Immature natural killer cell (primary cell): ENCODE measurements around the gene LRRC56. TPM values are rescaled to one million over a fixed set of nuclear protein-coding genes. Genes with fewer than 3 reads are reported as not detected.
A peak's percentile ranks its signal among the peaks of the same experiment; 100 is the strongest.
"Not testable (repeated sequence)": the region's sequence is repeated elsewhere in the genome, so short reads cannot be mapped to it uniquely, and the experiment has no call there.

ENCODE experiments used
- DNase-seq, 3 donors: peaks; one replicate each; pipeline ENCODE4 v3.0.0; 2022; ENCODE audit warnings: mixed read lengths in 1 of 3
- H3K27ac Mint-ChIP-seq, 6 donors: one replicate each; pipeline ENCODE4 v1.8.0; 2020; ENCODE audit warnings: mixed read lengths in 6 of 6, mild to moderate bottlenecking in 5 of 6, inconsistent platforms in 4 of 6, moderate library complexity in 3 of 6
- H3K27me3 Mint-ChIP-seq, 3 donors: one replicate each; pipeline ENCODE4 v1.8.0; 2020 to 2021; ENCODE audit warnings: low read depth in 3 of 3, mild to moderate bottlenecking in 3 of 3, mixed read lengths in 3 of 3, moderate library complexity in 3 of 3, inconsistent platforms in 1 of 3
- H3K36me3 Mint-ChIP-seq, 3 donors: one replicate each; pipeline ENCODE4 v1.8.0; 2020; ENCODE audit warnings: mixed read lengths in 3 of 3, inconsistent platforms in 2 of 3, mild to moderate bottlenecking in 2 of 3
- H3K4me1 Mint-ChIP-seq, 2 donors: one replicate each; pipeline ENCODE4 v1.8.0; 2020; ENCODE audit warnings: inconsistent platforms in 2 of 2, mild to moderate bottlenecking in 2 of 2, mixed read lengths in 2 of 2, moderate library complexity in 1 of 2
- H3K4me3 Mint-ChIP-seq, 5 donors: one replicate each; pipeline ENCODE4 v1.8.0; 2020; ENCODE audit warnings: mild to moderate bottlenecking in 5 of 5, mixed read lengths in 5 of 5, inconsistent platforms in 3 of 5, moderate library complexity in 3 of 5
- H3K9me3 Mint-ChIP-seq, 6 donors: one replicate each; pipeline ENCODE4 v1.8.0; 2020; ENCODE audit warnings: mild to moderate bottlenecking in 6 of 6, mixed read lengths in 6 of 6, inconsistent platforms in 4 of 6, moderate library complexity in 3 of 6
- polyA plus RNA-seq, 3 donors: library from polyadenylated mRNA; unstranded; fragments of 300-500 nt; fragmentation: Illumina TruSeq; gene quantifications; one replicate each; pipeline ENCODE4 v1.2.3, GENCODE V29; 2021

LRRC56 gene
- polyA plus RNA-seq, 3 donors from 2014 or later, result 0.27 to 0.89 TPM; not detected in 1

DNA sequence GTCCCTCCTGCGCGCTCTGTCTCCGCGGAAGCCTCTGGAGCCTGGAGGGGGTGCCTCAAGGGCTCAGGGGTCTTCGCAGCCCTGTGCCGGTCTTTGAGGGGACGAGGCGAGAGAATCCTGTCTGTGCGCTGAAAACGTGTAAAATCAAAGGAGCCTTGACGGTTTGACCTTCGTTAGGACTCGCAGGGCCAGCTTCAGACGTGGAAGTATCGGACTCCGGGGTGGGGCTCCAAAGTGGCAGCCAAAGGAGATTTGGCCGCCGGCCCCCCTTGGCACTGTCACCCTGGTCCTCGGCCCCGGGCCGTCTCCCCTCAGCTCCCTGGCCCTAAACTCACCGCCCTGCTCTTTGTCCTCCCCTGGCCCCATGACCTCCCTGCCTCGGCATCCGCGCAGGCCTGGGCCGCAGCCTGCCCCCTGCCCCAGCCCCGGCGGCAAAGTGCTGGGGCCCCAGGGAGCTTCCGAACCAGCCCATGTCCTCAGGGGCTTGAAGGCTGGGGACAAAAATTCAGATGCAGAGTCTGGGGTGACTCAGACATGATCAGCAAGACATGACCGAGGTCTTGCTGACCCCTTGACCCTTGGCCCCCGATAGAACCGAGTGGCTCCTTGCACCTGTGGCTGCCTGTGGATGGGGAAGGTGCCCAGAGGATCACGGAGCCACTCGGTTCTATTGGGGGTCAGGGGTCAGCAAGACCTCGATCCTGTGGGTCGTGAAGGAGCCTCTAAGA, 32.0 kb downstream of the LRRC56 start:
- Mint-ChIP-seq H3K27me3 (peaks cover 0 to 5% (median 3%) of the 10 kb centered on the region in 3 donors), H3K4me3 (peak overlapping the region; percentile 74 to 79 (median 78)), H3K9me3 (no peaks in the 10 kb centered on the region), H3K36me3 (no peaks in the 10 kb centered on the region), H3K27ac (peak overlapping the region in 2 of 6 donors; percentile 40 to 72), H3K4me1 (peaks cover 0 to 5% of the 10 kb centered on the region in 2 donors)
- DNase-seq, result no peak

DNA sequence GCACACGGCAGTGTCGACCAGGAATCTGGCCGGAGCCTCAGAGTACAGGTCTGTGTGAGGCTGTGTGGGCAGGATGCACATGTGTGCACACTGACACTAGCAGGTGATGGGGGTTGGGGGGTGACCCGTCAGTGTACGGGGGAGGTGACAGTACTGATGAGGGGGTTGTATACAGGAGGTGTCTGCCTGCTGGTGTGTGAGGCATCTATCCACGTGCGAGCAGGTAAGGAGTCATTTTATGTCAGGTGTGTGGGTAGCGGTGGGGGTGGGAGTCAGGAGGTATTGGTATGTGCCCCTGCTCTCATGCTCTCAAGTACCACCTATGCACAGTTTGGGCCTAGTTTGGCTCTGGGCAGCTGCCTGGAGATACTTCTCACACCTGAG, 34.5 kb downstream of the LRRC56 start:
- Mint-ChIP-seq H3K4me1 (peaks cover 6 to 9% of the 10 kb centered on the region in 2 donors), H3K27ac (no peak overlapping the region), H3K4me3 (no peak overlapping the region), H3K36me3 (no peaks in the 10 kb centered on the region), H3K9me3 (no peaks in the 10 kb centered on the region), H3K27me3 (peaks cover 9 to 15% (median 11%) of the 10 kb centered on the region in 3 donors)
- no peak for DNase-seq

DNA sequence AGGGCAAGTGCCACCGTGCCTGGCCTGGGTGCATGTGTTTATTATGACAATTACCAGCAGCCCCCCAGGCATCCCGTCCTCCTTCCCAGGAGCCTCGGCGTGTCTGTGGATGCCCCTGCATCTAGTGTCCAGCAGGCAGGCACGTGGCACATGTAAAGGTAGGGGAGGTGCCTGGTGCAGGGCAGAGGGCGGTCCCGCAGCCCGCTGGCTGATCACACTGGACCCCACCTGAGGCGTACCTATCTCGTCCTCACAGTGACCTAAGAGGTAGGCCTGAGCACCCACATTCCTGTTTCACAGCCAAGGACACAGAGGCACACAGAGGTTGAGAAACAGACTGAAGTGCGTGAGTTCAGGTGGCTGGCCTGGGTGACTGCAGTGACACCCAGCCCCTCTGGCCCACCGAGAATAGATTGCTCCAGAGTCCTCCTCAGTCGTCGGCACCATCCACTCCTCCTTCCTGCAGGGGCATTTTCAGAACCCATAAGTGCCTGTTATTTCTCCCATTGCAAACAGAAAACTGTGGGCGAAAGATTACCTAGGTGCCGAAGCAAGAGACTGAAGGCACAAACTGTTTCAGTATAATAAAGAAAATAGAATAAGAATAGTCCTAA, 35.9 kb downstream of the LRRC56 start:
- H3K27ac Mint-ChIP-seq, result no peak overlapping the region
- peaks cover 11 to 22% (median 11%) of the 10 kb centered on the region in 3 donors for H3K27me3 Mint-ChIP-seq
- no peaks in the 10 kb centered on the region for H3K9me3 Mint-ChIP-seq
- no peak for DNase-seq
- H3K36me3 Mint-ChIP-seq, result no peaks in the 10 kb centered on the region
- peaks cover 19 to 20% of the 10 kb centered on the region in 2 donors for H3K4me1 Mint-ChIP-seq
- no peak overlapping the region for H3K4me3 Mint-ChIP-seq

DNA sequence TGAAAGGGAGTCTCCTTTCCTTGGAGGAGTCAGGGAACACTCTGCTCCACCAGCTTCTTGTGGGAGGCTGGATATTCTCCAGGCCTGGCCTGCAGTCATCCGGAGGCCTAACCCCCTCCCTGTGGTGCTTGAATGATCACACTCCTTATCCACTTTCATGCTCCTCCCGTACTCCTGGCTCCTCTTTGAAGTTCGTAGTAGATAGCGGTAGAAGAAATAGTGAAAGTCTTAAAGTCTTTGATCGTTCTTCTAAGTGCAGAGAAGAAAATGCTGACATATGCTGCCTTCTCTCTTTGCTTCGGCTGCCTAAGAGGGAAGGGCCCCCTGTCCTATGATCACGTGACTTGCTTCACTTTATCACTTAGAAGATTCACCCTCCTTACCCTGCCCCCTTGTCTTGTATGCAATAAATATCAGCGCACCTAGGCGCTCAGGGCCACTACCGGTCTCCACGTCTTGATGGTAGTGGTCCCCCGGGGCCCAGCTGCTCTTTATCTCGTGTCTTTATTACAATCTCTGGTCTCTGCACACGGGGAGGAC, 36.8 kb downstream of the LRRC56 start:
- not testable (repeated sequence) for H3K36me3 Mint-ChIP-seq, H3K9me3 Mint-ChIP-seq, DNase-seq, H3K27ac Mint-ChIP-seq
- Mint-ChIP-seq H3K27me3 (peaks cover 11 to 26% (median 11%) of the 10 kb centered on the region in 3 donors), H3K4me1 (peaks cover 24 to 28% of the 10 kb centered on the region in 2 donors), H3K4me3 (peak overlapping the region in 3 of 5 donors; percentile 34 to 90 (median 78))

DNA sequence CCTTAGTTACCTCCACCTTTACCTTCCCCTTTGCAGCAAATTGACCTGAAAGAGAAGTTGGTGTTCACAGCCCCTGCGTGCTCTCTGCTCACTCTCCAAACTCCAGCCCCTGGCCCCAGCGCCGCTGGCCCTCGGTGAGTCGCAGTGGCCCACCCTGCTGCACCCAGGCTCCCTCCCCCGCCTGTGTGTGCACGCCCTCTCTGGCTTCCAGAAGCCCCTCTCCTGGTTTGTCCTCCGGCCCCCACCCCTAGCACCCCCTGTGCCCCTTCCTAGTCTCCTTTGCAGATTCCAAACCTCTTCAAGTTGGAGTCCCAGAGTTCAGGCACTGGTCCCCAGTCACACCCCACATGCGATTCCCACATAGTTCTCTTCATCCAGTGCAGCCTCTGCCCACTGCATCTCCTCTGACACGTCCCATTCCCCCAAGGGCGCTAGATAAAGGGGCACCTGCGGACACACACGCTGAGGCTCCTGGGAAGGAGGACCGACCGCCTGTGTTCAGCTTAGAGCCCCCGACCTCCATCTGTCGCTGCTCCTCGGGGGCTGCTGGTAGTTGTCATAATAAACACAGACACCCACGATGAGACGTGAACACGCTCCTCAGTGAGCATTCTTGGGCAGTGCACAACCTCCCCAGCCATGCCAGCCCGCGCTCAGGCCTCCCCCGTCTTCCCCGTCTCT, 37.4 kb downstream of the LRRC56 start:
- Mint-ChIP-seq H3K9me3 (no peaks in the 10 kb centered on the region), H3K4me1 (peaks cover 31 to 34% of the 10 kb centered on the region in 2 donors), H3K4me3 (peak overlapping the region; percentile 78 to 90 (median 85)), H3K27me3 (peaks cover 11 to 26% (median 11%) of the 10 kb centered on the region in 3 donors), H3K27ac (peak overlapping the region in 4 of 6 donors; percentile 55 to 90 (median 86)), H3K36me3 (no peaks in the 10 kb centered on the region)
- DNase-seq, result no peak

DNA sequence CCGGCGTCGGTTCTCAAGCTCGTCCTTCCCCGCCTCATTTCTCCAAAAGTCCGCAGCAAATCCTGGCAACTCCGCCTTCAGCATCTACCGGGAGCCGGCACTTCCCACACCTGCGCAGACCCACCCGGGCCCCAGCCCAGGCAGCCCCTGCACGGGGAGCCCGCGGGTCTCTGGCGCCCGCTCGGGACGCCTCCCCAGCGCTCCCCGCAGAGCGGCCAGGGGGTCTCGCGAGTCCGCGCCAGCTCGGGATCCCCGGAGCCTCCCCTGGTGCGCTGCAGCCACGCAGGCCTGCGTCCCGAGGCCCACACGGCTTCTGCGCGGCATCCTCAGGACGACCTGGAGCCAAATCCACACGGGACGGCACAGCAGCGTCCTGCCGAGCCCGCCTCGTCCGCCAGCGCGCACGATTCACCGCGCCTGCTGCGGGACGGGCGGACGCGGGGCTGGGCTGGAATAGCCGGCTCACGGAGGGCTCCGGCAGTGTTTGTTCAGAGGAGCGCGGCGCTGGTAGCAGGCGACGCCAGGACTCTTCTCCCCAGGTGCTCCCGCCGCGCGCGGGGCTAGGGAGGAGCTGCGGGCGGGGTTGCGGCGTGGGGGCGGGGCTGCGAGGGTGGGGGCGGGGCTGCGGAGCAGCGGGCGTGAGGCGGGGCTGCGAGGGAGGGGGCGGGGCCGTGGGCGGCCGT, 38.1 kb downstream of the LRRC56 start:
- H3K9me3 Mint-ChIP-seq, result no peaks in the 10 kb centered on the region
- peak overlapping the region in 5 of 6 donors; percentile 55 to 96 (median 89) for H3K27ac Mint-ChIP-seq
- peaks cover 37 to 39% of the 10 kb centered on the region in 2 donors for H3K4me1 Mint-ChIP-seq
- H3K27me3 Mint-ChIP-seq, result peaks cover 11 to 26% (median 11%) of the 10 kb centered on the region in 3 donors
- no peak for DNase-seq
- no peaks in the 10 kb centered on the region for H3K36me3 Mint-ChIP-seq
- H3K4me3 Mint-ChIP-seq, result peak overlapping the region; percentile 78 to 90 (median 85)

DNA sequence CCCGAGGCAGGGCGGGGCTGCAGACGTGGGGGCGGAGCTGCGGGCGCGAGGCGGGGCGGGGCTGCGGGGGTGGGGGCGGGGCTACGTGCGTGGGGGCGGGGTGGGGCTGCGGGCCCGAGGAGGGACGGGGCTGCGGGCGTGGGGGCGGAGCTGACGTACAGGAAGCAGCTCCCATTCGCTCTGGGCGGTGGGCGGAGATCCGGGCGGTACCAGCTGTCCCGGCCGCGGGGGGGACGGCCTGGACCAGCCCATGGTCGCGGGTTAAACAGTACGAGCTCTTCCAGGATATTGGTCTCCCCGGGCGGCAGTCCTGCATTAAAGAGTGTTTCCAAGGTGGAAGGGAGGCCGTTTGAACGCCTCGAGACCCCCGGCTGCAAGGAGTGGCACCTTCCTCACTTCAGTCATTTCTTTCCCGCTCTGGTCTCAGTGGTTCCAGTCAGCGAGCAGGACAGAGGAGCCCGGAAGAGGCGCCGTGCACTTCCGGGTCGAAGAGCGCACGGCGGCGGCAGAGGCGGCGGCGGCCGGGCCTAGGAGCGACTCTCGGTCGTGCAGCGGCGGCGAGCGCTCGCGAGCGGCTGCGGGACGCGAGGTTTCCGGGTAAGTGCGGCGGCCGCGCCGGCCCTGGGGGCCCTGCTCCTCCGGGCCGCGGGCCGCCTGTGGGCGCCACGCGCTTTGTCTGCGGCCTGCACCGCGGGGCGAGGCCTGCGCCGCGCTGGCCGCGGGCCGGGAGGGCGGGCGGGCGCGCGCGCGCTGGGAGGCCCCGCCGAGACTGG, 38.9 kb downstream of the LRRC56 start, which contains the start of gene PHRF1:
Gene PHRF1 (plus strand): TSS at position 475 of the 773 bp plus-strand sequence. CDS start 5,043 bp downstream, outside the sequence.
- peak within 1 kb of the TSS; percentile 91 to 99 (median 93) for H3K4me3 Mint-ChIP-seq
- peaks cover 42 to 43% of the 10 kb centered on the region in 2 donors for H3K4me1 Mint-ChIP-seq
- H3K27me3 Mint-ChIP-seq, result peaks cover 11 to 28% (median 11%) of the 10 kb centered on the region in 3 donors
- peaks cover 0 to 2% (median 0%) of the 10 kb centered on the region in 3 donors for H3K36me3 Mint-ChIP-seq
- DNase-seq, result peak; percentile 95 to 98 (median 98)
- no peaks in the 10 kb centered on the region for H3K9me3 Mint-ChIP-seq
- peak within 1 kb of the TSS; percentile 94 to 99 (median 96) for H3K27ac Mint-ChIP-seq

DNA sequence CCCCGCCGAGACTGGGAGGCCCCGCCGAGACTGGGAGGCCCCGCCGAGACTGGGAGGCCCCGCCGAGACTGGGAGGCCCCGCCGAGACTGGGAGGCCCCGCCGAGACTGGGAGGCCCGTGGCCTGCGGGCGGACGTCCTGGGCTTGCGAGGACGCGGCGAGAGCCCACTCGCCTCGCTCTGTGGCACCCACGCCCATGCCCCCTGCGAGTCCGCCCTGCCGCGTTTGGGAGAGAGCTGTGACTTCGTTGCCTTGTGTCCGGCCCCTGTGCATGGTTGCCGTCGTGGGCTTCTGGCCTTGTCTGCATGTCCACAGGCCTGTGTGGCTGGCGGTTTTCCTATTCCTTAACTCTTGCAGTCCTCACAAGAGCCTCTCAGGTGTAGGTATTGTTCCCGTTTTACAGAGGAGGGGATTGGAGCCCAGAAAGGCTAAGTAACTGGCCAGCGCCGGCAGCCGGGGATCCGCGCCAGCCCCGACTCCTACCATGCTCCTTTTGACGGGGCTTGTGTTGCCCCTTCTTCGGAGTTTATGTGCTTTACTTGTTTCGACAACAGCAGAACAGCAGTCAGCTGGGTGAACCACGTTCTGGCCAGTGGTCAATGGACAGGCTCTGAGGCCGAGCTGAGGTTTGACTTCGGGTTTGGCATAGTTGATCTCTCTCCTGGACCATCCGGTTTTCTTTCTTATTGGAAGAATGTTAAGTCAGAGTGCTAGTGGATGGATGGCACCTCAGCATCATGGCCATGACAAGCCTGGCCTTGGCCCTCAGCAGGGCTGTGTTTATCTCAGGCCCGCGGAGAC, 39.7 kb downstream of the LRRC56 start:
- DNase-seq, result peak in 1 of 3 donors; percentile 36
- peak overlapping the region; percentile 83 to 87 (median 86) for H3K4me3 Mint-ChIP-seq
- H3K27ac Mint-ChIP-seq, result peak overlapping the region; percentile 76 to 86 (median 79)
- peaks cover 50 to 51% of the 10 kb centered on the region in 2 donors for H3K4me1 Mint-ChIP-seq
- H3K27me3 Mint-ChIP-seq, result peaks cover 11 to 29% (median 11%) of the 10 kb centered on the region in 3 donors
- H3K9me3 Mint-ChIP-seq, result no peaks in the 10 kb centered on the region
- H3K36me3 Mint-ChIP-seq, result peaks cover 0 to 5% (median 0%) of the 10 kb centered on the region in 3 donors

DNA sequence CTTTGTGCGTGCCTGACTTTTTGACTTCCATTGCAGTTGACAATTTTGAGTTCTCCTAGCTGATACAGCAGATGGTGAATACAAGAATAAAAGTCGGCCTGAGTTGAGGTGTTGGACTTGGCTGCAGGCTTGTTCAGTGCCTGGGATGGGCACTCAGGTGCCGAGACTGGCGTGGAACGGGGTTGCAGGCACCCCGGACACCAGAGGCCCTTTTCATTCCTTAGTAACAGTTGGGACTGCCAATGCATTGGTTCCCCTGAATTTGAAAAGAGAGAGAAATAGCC, 40.2 kb downstream of the LRRC56 start:
- Mint-ChIP-seq H3K9me3 (no peaks in the 10 kb centered on the region), H3K4me3 (peak overlapping the region; percentile 83 to 87 (median 86)), H3K27me3 (peaks cover 9 to 29% (median 11%) of the 10 kb centered on the region in 3 donors), H3K4me1 (peaks cover 51% of the 10 kb centered on the region in 2 donors), H3K27ac (peak overlapping the region; percentile 76 to 86 (median 79)), H3K36me3 (peaks cover 0 to 5% (median 0%) of the 10 kb centered on the region in 3 donors)
- DNase-seq, result no peak

DNA sequence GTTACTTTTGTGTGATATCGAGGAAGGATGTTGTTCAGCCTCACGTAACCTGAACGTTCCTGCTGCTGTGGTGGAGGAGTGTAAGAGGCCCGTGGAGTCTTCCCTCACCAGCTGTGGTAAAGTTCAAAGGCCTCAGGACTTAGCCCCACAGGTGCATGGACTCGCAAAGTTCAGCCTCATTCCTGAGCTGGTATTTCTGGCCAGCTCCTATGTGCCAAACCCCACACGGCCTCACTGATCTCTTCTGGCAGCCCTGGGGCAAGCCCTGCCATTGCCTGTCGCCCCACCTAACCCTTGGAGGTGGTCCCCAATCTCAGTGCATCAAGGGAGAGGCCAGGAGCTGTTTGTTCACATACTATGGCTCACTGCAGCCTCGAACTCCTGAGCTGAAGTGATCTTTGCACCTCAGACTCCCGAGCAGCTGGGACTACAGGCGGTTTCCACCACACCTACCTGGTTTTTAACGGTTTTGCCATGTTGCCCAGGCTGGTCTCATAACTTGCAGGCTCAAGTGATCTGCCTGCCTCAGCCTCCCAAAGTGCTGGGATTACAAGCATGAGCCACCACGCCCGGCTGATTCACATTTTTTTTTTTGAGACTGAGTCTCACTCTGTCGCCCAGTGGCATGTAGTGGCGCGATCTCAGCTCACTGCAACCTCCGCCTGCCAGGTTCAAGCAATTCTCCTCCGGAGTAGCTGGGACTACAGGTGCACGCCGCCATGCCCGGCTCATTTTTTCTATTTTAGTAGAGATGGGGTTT, 41.1 kb downstream of the LRRC56 start:
- Mint-ChIP-seq H3K27me3 (peaks cover 8 to 25% (median 11%) of the 10 kb centered on the region in 3 donors), H3K36me3 (peaks cover 0 to 5% (median 0%) of the 10 kb centered on the region in 3 donors), H3K4me1 (peaks cover 51% of the 10 kb centered on the region in 2 donors), H3K9me3 (no peaks in the 10 kb centered on the region), H3K27ac (peak overlapping the region in 1 of 6 donors; percentile 34), H3K4me3 (peak overlapping the region; percentile 61 to 87 (median 83))
- no peak for DNase-seq

DNA sequence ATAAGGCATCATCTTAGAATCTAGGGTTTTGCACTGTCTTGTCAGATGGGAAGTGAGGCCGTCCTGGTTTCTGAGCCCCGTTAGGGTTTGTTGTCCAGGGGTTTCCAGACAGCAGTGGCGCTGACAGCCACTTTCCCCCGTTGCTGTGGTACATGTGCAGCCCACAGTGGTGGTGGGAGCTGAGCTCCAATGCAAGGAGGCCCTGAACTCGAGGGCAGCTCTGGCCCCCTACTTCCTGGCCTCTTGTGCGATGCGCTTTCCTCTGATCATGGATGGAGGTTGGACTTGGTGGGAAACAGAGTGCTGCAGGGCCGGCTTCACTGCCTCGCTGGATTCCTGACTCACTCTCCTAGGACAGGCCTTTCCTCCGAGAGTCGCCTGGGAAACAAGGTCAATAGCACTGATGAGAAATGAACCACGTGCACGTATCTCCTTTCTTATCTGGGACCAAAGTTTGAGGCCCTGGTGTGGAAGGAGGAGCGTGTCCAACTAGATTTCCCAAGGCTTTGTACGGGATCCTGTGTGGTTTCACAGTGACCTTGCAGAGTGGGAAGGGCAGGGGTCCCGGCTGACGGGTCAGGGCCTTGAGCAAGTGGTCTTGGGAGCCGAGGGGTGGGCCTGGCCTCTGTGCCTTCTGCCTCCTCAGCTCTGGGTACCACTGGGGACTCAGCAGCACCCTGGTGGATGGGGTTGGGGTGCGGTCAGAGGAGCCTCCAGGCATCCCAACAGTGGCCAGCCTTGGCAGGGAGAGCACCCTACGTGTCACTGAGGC, 42.7 kb downstream of the LRRC56 start:
- no peaks in the 10 kb centered on the region for H3K9me3 Mint-ChIP-seq
- peaks cover 48 to 52% of the 10 kb centered on the region in 2 donors for H3K4me1 Mint-ChIP-seq
- H3K4me3 Mint-ChIP-seq, result peak overlapping the region in 2 of 5 donors; percentile 48 to 57
- no peak for DNase-seq
- peaks cover 0 to 8% (median 0%) of the 10 kb centered on the region in 3 donors for H3K36me3 Mint-ChIP-seq
- peaks cover 6 to 20% (median 7%) of the 10 kb centered on the region in 3 donors for H3K27me3 Mint-ChIP-seq
- no peak overlapping the region for H3K27ac Mint-ChIP-seq
